Measurements from ENCODE around the gene RLF.

RLF gene

DNA sequence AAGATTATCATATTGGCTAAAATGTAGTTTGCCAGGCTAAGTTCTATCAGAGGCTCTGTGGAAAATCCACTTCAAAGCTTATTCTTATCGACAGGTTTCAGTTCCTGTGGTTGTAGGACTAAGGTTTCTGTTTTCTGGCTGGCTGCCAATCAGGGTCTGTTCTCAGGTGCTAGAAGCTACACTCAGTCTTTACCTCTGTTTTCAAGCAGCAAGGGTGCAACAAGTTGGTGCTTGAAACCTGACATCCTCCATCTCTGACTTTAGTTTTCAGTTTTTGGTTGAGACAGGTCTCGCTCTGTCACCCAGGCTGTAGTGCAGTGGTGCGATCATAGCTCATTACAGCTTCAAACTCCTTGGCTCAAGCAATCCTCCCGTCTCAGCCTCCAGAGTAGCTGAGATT, 71.3 kb downstream of the RLF start:
- DNase-seq (ENCODE audit: low read depth in 2 of 2): no peak

DNA sequence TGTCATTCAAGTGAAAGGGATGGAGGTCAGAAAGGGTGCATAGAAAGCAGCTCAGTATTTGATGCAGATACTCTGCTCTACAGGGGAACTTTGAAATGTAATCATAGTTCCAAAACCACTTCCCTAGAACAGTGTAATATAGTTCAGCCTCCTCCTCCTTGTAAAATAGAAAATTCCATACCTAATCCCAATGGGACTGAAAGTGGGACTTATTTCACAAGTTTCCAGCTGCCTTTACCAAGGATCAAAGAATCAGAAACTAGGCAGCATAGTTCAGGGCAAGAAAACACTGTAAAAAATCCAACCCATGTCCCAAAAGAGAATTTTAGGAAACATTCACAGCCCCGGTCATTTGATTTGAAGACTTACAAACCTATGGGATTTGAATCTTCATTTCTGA, 78.4 kb downstream of the RLF start:
- DNase-seq (ENCODE audit: low read depth in 2 of 2): peak in 1 of 2 experiments; percentile 14

DNA sequence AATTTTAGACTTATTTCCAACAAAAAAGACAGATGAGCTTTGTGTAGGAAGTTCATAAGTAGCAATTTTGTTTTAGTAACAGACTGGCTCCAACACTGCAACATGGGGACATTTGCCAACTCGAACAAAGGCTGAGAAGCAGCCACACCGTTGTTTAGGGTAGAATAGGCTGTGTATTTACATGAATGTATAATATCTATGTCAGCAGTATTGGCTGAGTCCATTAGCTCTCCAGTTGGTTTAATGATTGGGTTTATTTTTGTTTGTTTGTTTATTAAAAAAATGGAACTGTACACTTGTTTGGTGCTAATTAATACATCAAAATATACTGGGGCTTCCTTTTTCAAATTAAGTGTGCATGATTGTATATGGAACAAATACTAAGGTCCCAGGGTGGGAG, 79.2 kb downstream of the RLF start:
- DNase-seq (ENCODE audit: low read depth in 2 of 2): no peak

DNA sequence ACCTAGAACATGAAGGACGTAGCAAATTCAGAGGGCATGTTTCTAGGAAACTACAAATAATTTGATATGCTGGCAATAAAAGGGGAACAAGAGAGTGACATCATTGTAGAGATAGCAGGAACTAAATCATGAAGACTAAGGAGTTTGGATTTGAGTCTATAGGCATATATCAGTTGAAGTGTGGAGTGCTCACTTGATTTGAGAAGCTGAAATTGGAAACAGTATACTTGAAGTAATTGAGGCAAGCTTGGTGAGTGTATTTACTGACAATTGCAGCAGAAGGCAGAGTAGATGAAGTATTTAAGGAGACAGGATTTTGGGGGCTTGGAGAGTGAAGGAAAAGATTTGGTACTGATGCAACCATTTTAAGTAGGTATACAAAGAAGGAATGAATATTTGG, 80.2 kb downstream of the RLF start:
- no peak for DNase-seq (ENCODE audit: low read depth in 2 of 2)

DNA sequence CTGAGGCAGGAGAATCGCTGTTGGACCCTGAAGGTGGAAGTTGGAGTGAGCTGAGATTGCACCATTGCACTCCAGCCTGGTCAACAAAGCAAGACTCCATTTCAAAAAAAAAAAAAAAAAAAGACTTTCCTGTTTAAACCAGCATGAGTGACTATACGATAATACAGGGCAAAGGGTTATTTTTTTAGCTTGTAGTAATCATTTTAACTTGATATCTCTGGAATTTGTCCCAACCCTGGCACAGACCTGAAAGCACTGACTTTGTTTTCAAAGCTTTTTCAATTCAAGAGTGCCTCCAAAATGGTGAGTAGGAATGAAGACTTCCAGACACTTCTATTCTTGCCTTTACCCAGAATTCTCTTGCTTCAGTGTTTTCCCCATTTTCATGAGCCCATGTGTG, 82.2 kb downstream of the RLF start:
- DNase-seq (ENCODE audit: low read depth in 2 of 2): no peak

DNA sequence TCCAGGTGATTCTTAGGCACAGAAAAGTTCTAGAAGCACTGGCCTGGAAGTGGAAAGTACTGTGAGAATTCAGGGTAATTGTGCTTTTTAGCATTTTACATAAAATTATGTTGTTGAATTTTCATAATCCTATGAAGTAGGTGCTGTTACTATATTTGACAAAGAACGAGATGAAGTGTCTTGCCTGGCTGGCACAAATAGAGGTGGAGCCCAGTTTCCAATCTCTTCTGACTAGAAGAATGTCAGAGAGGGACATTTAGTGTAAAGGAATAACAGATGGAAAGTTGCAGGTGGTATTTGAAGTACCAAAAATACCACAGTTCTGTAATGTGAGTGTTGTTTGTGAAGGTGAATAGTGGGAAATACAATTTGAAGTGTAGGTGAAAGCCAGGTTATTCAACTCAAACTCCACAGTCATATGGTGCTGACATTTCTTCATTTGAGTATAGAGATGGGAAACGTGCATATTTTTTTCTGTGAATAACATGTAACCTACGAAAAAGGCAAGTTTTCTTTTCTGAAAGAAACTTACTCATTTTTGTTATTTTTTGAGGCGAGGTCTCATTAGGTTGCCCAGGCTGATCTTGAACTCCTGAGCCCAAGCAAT, 83.1 kb downstream of the RLF start:
- no peak for DNase-seq (ENCODE audit: low read depth in 2 of 2)

DNA sequence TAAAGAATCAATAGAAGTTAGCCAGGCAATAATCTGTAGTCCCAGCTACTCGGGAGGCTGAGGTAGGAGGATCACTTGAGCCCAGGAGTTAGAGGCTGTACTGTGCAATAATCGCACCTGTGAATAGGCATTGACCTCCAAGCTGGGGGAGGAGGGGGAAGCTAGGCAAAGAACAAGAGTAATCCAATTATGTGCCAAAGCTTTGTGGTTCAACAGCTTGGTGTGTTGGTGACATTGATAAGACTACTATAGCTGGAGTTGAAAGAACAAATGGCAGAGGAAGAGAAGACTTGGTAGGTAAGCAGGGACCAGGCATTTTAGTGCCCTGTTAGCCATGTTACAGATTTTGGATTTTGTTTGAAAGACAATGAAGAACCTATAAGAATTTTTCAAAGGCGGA, 84.5 kb downstream of the RLF start:
- DNase-seq (ENCODE audit: low read depth in 2 of 2): no peak

DNA sequence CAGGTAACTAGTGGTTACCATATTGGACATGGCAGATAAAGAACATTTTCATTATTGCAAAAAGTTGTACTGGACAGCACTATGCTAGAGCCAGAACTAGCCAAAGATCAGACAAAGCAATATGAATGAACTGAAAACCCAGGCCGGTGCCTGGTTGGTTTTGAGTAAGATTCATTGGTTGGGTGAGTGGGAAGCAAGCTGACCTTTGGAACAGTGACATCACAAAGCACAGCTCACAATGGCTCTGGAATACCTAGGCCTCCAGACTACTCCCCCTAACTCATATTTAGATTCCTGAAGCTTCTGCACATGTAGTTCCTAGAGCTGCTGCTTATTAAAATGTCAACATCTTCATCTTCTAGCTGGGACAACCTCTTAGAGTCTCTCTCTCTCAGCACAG, 86.5 kb downstream of the RLF start, which contains the start of gene TMCO2:
Gene TMCO2, plus strand, starts transcription at position 283 of the 400 bp plus-strand sequence. Its CDS starts 57 bp downstream, at position 340.
- DNase-seq (ENCODE audit: low read depth in 2 of 2): no peak

DNA sequence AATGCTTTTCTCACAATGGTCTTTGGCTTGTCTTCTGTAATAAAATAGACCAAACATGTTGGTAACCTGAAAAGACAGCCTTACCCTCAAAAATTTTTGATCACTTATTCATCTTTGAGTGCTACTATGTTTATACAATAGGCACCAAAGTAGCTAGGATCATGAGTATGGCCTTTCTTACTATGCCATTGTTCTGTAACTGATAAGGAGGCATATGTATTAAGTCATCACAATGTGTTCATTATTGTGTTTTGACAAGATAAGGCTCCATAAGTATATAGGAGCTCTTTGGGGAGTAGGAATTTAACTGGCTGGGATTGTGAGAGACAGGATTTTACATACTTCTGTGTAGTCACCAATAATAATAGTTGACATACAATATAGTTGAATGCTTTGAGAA, 87.2 kb downstream of the RLF start:
- DNase-seq (ENCODE audit: low read depth in 2 of 2): no peak

DNA sequence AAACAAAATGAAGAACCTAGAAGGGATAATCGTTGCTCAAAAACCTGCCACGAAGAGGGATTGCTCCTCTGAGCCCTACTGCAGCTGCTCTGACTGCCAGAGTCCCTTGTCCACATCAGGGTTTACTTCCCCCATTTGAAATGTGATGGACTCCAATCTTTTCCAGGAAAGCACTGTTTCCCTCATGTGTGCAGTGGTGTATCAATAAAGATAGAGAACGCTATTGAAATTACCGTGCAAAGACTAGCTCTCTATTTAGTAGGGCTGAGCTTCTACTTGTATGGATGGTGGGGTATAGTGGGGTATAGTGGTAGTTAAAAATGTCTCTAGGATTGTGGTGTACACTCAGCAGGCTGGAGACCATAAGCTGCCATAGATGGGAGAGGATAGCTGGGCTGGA, 90.3 kb downstream of the RLF start:
- DNase-seq (ENCODE audit: low read depth in 2 of 2): no peak

DNA sequence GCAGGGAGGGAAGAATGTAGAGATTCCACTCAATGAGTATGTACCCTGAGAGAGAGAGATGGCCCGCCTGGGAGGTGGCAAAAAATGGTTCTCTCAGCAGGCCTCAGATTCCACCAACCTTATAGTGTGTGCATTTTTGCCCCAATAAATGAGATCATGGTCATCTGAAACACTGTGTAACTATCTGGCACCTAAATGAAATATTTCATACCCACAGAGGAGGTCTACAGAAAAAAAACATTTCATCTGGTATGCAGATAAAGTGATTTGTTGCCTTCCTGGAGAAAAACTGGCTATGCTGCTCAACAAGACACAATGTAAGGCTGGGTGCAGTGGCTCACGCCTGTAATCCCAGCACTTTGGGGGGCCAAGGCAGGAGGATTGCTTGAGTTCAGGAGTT, 91.4 kb downstream of the RLF start:
- no peak for DNase-seq (ENCODE audit: low read depth in 2 of 2)

DNA sequence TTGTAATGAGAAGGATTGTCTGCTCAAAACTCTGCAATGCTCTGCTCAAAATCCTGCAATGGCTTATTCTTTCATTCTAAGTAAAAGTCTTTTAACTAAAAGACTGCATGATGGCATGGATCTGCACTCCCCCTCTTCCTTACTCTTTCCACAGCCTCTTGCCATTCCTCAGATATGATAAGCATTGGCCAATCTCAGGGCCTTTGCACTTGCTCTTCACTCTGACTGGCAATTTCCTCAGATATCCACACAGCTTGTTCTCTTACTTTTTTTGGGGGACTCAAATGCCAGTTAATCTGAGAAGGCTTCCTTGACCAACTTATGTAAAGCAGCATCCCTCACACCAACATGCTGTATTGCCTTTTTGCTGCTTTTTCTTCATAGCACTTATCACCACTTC, 94.0 kb downstream of the RLF start:
- DNase-seq (ENCODE audit: low read depth in 2 of 2): no peak

DNA sequence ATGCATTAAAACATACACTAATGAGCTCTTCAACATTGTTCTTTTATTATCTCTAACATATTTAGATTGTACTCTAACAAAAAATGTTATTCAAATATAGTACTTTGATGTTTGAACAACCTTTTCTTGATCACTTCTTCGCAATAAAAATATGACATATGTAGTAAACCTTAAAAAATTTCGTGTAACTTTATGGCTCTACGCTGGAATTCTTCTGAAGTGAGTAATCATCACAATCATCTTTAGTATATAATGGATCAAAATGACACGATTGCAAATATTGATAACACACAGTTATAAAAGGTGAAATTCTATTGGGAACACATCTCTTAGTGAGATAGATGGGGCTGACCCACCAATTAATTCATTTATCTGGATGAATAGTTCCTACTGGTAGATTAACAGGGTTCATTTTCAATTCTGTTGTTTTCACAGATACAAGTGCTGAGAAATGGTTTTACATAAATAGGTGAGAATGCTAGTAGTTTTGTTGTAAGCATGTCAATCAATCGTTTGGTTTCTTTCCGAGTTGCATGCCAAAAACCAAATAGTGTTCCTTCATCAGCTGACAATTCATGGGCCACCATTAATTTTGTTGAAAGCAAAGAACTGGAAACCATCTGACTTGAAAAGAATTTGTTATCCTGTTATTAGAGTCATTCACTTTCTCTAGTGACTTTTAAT, 95.4 kb downstream of the RLF start:
- no peak for DNase-seq (ENCODE audit: low read depth in 2 of 2)

DNA sequence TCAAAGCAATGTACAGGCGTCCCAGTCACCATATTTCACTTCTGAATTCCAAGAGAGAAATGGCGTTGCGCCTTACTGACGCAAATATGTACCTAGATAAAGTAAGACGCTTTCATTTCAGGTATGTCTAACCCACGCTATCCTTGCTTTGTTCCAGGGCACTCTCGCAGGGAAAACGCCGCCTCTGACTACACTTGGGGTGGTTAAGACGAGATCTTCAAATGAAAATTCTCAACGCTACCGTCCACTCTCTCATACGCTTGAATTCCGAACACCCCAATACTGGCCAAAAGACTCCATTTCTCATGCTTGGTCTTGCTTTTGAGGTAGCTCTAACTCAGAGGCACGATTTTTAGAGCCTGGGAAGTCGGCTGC, 96.1 kb downstream of the RLF start:
- no peak for DNase-seq (ENCODE audit: low read depth in 2 of 2)

DNA sequence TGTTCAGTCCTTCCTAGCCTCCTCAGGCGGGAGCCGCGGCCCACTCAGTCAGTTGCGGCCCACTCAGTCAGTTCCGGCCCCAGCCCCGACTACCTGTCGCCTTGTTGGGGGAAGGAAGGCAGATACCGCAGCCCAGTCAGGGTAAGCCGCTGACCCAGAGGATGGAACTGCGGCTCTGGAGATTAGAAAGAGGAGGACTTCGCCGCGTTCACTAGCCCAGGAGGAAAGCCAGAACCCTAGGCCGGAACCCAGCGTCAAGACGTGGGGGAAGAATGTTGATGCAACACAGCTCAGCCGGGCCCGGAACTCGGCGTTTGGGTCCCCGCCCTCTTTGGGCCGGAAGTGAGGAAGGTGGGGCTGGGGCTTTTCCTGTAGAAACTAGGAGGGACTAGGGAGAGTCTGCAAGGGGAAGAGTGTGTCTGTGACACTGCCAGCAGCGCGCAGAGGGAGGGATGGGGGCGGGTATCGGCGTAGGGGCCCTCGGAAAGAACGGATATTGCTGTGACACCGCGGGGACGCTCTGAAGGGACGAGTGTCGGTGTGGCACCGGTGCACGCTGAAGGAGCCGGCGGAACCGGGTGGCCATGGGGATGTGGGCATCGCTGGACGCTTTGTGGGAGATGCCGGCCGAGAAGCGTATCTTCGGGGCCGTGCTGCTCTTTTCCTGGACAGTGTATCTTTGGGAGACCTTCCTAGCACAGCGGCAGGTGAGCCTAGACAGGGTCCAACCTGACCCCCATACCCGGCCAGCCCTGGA, 96.7 kb downstream of the RLF start, which contains the start of gene ZMPSTE24:
Gene ZMPSTE24, plus strand, starts transcription at position 549 of the 757 bp plus-strand sequence. Its CDS starts 36 bp downstream, at position 585.
- peak; percentile 95 to 96 for DNase-seq (ENCODE audit: low read depth in 2 of 2)

DNA sequence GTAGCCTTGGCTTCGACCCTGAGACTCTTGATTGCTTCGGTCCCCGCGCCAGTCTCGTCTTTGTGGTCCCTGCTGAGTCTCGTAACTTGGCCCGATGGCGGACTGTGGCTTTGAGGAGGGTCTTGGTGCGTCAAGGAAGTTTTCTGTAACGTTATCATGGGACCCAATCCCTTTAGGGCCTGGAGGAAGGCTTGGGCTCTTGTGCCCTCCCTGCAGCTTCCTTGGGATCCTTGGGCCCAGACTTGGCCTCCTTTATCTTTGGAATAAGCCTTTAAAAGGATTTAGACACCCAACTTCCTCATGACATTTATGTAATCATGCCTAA, 97.2 kb downstream of the RLF start:
- DNase-seq (ENCODE audit: low read depth in 2 of 2): no peak

DNA sequence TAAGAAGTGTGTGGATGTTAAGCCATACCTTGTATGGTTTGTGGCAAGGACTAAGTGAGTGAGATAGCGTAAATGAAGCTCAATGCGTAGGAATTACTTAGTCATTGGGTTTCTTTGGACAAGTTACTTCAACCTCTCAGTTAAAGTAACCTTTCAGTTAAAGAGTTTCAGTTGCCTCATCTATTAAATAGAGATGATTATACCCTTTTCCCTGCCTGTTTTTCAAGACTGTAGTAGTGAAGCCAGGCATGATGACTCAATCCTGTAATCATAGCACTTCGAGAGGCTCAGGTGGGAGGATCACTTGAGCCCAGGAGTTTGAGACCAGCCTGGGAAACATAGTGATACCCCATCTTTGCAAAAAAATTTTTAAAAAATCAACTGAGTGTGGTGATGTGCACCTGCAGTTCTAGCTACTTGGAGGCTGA, 103.2 kb downstream of the RLF start:
- DNase-seq (ENCODE audit: low read depth in 2 of 2): no peak

DNA sequence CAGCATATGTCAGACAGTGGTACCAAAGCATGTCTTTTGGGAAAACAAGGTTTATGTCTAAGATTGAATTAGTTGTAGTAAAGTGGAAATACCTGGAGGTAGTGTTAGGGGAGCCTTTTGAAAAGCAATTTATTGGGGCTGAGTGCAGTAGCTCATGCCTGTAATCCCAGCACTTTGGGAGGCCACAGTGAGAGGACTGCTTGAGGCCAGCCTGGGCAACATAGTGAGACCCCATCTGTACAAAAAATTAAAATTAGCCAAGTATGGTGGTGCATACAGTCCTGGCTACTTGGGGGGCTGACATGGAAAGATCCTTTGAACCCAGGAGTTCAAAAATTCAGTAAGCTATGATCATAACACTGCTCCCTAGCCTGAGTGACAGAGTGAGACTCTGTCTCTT, 104.1 kb downstream of the RLF start:
- DNase-seq (ENCODE audit: low read depth in 2 of 2): no peak

DNA sequence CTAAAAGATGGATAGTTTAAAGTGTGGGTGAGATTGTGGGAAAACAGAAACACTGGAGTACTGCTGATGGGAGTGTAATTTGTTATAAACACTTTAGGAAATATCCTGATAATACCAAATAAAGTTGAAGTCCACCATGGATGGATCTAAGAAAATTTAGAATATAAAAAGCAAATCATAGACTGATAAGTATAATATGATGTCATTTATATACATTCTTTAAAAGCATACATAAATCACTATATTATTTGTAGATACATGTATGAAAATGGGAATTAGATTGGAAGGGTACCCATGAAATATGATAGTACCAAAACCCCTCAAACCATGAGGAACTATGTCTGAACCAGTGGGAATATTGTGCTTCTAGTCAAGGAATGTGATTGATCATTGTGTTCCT, 104.7 kb downstream of the RLF start:
- DNase-seq (ENCODE audit: low read depth in 2 of 2): no peak

DNA sequence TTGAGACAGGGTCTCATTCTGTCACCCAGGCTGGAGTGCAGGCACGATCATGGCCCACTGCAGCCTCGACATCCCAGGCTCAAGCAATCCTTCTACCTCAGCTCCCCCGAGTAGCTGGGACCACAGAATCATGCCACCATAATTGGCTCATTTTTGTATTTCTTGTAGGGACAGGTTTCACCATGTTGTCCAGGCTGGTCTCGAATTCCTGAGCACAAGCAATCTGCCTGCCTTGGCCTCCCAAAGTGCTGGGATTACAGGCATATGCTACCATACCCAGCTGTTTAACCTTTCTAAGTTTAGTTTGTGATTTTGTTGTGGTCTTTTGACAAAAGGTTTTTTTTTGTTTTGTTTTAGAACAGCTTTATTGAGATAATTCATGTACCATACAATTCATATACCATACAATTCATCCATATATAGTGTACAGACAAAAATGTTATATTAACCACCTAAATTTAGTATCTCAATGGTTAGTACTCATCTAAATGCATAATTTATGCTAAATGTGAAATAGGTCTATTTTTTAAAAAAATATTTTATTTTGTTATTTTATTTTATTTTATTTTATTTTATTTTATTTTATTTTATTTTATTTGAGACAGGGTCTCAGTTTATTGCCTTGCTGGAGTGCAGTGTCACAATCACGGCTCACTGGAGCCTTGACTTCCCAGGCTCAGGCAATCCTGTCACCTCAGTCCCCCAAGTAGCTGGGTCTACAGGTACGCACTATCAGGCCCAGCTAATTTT, 105.8 kb downstream of the RLF start:
- no peak for DNase-seq (ENCODE audit: low read depth in 2 of 2)

DNA sequence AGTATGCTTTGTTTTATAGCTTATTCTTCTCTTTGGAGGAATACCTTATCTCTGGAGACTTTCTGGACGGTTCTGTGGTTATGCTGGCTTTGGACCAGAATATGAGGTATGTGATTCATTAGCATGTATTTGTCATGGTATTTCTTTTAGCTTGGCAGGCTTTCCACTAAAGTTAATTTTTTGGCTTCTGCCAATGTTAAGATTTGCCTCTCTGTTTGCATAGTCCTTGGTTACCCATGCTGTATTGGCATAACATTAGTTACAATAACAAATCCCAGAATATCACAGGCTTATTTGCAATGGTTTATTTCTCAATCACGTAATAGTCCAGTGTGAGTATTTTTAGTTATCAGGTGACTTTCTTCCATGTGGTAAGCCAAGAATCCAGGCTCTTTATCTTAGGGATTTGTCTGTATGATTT, 106.6 kb downstream of the RLF start:
- DNase-seq (ENCODE audit: low read depth in 2 of 2): peak; percentile 90 to 93

DNA sequence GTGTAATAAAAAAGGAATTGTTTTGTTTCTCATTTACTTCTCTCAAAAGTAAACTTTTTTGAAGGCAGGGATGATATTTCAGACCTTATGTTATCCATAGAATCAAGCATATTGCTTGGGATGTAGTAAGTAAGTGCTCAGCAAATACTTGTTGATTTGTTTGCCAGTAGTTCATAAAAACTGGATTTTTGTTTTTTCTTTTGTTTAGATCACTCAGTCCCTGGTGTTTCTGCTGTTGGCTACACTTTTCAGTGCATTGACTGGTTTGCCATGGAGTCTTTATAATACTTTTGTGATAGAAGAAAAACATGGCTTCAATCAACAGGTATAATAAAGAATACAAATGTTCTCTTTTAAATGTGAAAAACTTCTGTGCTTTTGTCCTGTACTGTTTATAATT, 107.0 kb downstream of the RLF start:
- DNase-seq (ENCODE audit: low read depth in 2 of 2): no peak
